Measurements from ENCODE around the gene DNTTIP2. TPM values are rescaled to one million over a fixed set of nuclear protein-coding genes. Genes with fewer than 3 reads are reported as not detected.
"Not testable (repeated sequence)": the region's sequence is repeated elsewhere in the genome, so short reads cannot be mapped to it uniquely, and the experiment has no call there.

Gene DNTTIP2, protein sequence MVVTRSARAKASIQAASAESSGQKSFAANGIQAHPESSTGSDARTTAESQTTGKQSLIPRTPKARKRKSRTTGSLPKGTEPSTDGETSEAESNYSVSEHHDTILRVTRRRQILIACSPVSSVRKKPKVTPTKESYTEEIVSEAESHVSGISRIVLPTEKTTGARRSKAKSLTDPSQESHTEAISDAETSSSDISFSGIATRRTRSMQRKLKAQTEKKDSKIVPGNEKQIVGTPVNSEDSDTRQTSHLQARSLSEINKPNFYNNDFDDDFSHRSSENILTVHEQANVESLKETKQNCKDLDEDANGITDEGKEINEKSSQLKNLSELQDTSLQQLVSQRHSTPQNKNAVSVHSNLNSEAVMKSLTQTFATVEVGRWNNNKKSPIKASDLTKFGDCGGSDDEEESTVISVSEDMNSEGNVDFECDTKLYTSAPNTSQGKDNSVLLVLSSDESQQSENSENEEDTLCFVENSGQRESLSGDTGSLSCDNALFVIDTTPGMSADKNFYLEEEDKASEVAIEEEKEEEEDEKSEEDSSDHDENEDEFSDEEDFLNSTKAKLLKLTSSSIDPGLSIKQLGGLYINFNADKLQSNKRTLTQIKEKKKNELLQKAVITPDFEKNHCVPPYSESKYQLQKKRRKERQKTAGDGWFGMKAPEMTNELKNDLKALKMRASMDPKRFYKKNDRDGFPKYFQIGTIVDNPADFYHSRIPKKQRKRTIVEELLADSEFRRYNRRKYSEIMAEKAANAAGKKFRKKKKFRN
- polyA plus RNA-seq, result 10 to 100 TPM; 12.8 to 41.9 (median 37.4) TPM

DNA sequence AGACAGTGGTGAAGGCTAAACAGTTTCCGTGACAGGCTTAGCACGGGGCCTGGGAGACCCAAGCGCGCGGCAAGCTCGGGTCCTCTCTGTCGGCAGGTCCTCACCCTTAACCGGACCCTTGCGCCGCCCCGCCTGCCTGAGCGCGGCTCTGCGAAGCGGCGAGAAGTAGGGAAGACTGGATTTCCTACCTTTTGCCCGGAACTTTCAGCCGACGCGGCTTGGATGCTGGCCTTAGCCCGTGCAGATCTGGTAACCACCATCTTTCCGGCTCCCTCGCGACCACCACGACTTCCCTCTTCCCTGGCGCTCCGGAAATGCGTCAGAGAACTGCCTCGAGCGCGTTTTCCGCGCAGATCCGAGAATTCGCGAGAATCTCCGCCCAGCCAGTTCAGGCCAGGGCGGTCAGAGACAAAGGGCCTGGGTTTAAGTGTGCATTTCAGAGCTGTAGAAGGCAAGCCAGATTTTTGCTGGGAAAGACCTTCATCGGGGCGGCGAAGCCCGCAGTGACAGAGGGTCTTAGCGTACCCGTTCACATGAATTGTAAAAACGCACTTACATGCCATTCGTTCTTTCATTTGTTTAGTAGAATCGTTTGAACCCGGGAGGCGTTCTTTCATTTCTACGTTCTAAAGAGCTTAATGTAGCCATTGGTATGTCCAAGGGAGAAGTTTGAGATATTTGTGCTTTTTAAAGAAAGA lies at the start of gene DNTTIP2:
DNTTIP2 (minus strand) TSS at position 318 of the 698 bp plus-strand sequence; CDS start at position 260, 58 bp downstream.
- H3K27ac ChIP-seq (ENCODE audit: low read depth, low read length), result peak within 1 kb of the TSS; percentile 91
- 0 to 1% (median 0%) methylated on average over 50 of the region's 50 CpGs for WGBS, 3 donors

DNA sequence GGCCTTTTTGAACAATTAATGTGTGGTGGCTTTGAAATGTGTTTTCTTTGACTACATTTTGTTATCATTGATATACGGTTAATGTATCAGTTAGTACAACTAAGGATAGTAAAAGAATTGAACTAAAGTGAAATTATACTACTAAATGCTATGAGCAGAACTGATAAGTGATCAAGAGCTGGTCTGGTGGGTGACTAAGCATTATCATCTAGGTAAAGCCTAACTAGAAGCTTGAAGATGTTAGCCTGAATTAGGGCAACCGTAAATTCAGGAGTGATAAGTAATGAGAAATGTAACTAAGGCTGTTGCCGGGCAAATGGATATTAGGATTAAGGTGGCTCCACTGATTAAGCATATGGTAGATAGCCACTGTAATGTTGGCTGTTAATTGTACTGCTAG lies 46.2 kb upstream of the DNTTIP2 start:
- H3K27ac ChIP-seq (ENCODE audit: low read depth, low read length), result no peak overlapping the region
- 82 to 91% (median 91%) methylated on average over 3 of the region's 3 CpGs for WGBS, 3 donors

GRCh38 chr1:93919780-93920179 lies 40.8 kb upstream of the DNTTIP2 start:
- WGBS, 3 donors, result 48 to 61% (median 60%) methylated on average over 1 of the region's 1 CpG

GRCh38 chr1:93917302-93917701 lies 38.3 kb upstream of the DNTTIP2 start:
- H3K27ac ChIP-seq (ENCODE audit: low read depth, low read length), result no peak overlapping the region
- WGBS, 3 donors, result 89 to 95% (median 94%) methylated on average over 10 of the region's 10 CpGs

More at GRCh38 chr1:93919780-93920179, 40.8 kb upstream of the DNTTIP2 start:
- no peak overlapping the region for H3K27ac ChIP-seq (ENCODE audit: low read depth, low read length)

GRCh38 chr1:93910880-93911279 lies 31.9 kb upstream of the DNTTIP2 start:
- H3K27ac ChIP-seq (ENCODE audit: low read depth, low read length), result not testable (repeated sequence)
- WGBS, 3 donors, result 90 to 100% (median 94%) methylated on average over 3 of the region's 3 CpGs

DNA sequence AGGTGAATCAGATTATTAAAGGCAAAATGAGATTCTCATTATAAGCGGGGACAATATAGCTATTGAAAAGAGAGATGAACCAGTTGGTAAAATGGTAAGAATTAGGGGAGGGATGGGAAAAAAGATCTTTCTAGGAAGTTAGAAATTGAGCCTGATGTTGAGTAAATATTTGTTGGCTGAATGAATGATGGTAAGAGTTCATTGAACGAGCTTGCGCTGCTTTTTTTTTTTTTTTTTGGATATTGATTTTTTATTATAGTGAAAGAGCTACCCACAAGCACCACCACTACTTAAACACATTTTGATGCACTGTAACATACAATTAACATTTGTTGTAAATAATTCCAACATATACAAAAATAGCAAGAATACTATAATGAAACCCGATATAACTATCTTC lies 31.3 kb upstream of the DNTTIP2 start:
- H3K27ac ChIP-seq (ENCODE audit: low read depth, low read length), result no peak overlapping the region
- WGBS, 3 donors, result 82 to 95% (median 93%) methylated on average over 4 of the region's 4 CpGs

DNA sequence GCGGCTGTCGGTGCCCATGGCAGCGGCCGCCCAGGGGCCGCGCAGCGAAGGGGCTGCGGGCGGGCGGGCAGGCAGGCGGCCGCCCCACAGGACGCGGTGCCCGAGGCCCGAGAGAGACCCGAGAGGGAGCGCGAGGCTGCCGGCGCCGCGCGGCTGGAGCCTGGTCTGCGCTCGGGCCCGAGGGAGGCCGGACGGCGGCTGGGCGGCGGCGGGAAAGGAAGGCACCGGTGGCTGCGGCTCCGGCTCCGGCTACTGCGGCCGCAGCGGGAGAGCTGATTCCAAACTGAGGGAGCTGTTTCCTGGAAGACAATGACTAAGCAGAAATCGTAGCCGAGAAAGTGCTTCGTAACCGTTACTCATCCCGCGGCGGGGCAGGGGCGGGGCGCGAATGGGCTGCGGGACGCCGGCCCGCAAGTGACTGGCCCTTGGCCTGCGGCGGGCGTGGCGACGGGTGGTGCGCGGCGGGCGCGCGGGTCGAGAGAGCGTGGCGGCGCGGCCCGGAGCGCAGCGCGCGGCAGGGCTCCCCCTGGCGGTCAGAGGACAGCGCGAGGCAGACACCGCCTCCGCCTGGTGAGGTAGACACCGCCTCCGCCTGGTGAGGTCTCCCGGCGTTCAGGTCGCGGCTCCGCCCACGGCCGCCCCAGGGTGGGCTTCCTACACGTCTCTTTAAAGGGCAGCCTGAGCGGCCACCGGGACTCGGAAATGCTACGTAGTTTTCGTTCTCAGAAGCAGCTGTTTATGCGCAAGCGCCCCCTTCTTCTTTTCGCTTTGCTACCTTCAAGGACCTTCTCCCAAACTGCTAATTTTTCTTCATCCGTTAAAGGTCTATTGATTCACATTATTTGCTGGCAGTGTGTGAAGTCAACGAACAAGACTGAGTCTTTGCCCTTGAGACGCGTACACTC lies 30.4 kb upstream of the DNTTIP2 start, which contains the start of gene GCLM:
GCLM (minus strand) TSS at position 285 of the 905 bp plus-strand sequence; CDS start at position 18, 267 bp downstream.
- 1% methylated on average over 73 to 101 of the region's 102 CpGs for WGBS, 3 donors

GRCh38 chr1:93908394-93909145 lies 29.6 kb upstream of the DNTTIP2 start:
- 0 to 1% (median 1%) methylated on average over 41 to 49 of the region's 49 CpGs for WGBS, 3 donors
- H3K27ac ChIP-seq (ENCODE audit: low read depth, low read length), result peak overlapping the region; percentile 91

More for the DNA sequence above, 30.4 kb upstream of the DNTTIP2 start, which contains the start of gene GCLM:
- H3K27ac ChIP-seq (ENCODE audit: low read depth, low read length), result peak within 1 kb of the TSS; percentile 91

- WGBS, 3 donors, result 52 to 68% (median 63%) methylated on average over 3 of the region's 3 CpGs
- H3K27ac ChIP-seq (ENCODE audit: low read depth, low read length), result no peak overlapping the region
These were observed 28.7 kb upstream of the DNTTIP2 start for GRCh38 chr1:93907718-93908117.

GRCh38 chr1:93906480-93906879 lies 27.5 kb upstream of the DNTTIP2 start:
- 71 to 96% (median 89%) methylated on average over 3 of the region's 3 CpGs for WGBS, 3 donors
- no peak overlapping the region for H3K27ac ChIP-seq (ENCODE audit: low read depth, low read length)

GRCh38 chr1:93905734-93906133 lies 26.7 kb upstream of the DNTTIP2 start:
- H3K27ac ChIP-seq (ENCODE audit: low read depth, low read length), result no peak overlapping the region
- 58 to 93% (median 86%) methylated on average over 2 of the region's 2 CpGs for WGBS, 3 donors

DNA sequence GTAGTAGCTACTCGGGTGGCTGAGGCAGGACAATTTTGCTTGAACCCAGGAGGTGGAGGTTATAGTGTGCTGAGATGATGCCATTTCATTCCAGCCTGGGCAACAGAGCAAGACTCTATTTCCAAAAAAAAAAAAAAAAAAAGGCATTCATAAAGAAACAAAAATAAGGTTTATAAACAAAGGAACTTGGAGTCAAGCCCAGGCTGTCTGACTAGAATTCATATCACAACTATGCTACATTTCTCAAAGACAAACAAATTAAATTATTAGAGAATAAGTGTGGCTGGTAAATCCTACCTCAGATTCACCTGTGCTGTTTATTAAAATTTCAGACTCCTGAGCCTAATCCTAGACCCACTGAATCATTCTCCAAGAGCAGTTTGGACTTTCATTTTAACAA lies 26.0 kb upstream of the DNTTIP2 start:
- 85 to 93% (median 90%) methylated on average over 1 of the region's 1 CpG for WGBS, 3 donors
- H3K27ac ChIP-seq (ENCODE audit: low read depth, low read length), result no peak overlapping the region

- 27 to 73% (median 30%) methylated on average over 2 of the region's 2 CpGs for WGBS, 3 donors
- H3K27ac ChIP-seq (ENCODE audit: low read depth, low read length), result no peak overlapping the region
These were observed 25.2 kb upstream of the DNTTIP2 start for GRCh38 chr1:93904228-93904627.

DNA sequence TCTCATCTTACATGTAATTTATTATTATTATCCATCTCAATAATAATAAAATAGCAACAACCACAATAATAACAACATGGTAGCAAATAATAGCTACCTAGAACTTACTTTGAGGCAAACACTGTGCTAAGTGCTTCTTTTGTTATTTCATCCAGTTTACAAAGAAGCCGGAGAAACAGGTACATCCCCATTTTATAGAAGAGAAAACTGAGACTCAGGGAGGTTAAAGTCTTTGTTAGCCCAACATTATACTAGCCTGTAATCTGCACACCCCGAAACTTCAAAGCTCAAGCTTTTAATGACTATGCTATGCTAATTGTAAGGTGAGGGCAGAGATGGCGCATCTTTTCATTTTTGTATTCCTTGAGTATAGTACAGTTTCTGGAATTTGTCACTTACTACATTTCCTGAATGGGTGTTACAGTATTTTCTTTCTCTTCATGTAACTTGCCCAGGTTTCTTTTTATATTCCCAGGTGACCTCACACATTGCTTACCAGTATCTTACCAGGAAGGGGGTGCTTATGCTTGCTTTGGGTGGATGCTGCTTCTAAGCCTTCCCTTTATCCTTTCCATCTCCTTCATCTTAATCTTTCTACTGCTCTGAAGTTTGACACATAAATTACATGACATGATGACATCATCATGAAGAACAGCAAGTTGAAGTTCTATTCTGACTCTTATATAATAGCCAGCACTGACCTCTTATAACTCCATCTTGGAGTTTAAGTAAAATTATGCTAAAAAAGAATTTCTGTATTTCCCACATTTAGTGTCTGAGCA lies 21.9 kb upstream of the DNTTIP2 start:
- 95 to 99% (median 97%) methylated on average over 3 of the region's 3 CpGs for WGBS, 3 donors
- no peak overlapping the region for H3K27ac ChIP-seq (ENCODE audit: low read depth, low read length)

GRCh38 chr1:93899543-93900207 lies 20.7 kb upstream of the DNTTIP2 start:
- 71 to 95% (median 80%) methylated on average over 3 of the region's 3 CpGs for WGBS, 3 donors
- no peak overlapping the region for H3K27ac ChIP-seq (ENCODE audit: low read depth, low read length)

DNA sequence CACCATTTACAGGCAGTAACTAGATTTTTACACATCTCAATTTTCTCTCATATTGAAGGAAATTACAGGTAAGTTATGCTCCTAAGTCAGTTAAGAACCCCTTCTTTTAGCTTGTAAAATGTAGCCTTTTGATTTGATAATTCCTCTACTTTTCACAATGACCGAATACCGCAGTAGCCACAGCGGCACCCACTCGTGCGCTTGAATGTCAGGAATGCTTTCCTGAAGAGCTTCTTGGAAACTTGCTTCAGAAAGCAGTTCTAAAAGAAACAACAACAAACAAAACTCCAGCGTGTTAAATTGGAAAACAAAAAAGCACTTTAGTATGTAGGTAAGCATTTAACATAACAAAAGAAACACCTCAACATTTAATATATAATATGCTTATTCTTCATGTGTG lies 9.9 kb upstream of the DNTTIP2 start:
- H3K27ac ChIP-seq (ENCODE audit: low read depth, low read length), result no peak overlapping the region
- WGBS, 3 donors, result 83 to 87% (median 84%) methylated on average over 6 of the region's 6 CpGs

Data from adipose tissue (tissue), 3 donors.